DMS53 treated with DMSO at 0.1 percent for 48 hours (cell line): ENCODE measurements around the gene FRMD1.

Experiments
- DNase-seq: peaks from one replicate; lab custom pipeline; 2025; ENCODE audit not compliant: unreplicated experiment; lab: John Stamatoyannopoulos, UW

FRMD1 gene

GRCh38 chr6:168029459-168030217 is 49.4 kb downstream of the FRMD1 start:
- no peak for DNase-seq

GRCh38 chr6:168028181-168028580 is 50.8 kb downstream of the FRMD1 start:
- no peak for DNase-seq

- DNase-seq, result no peak
Measured at GRCh38 chr6:168027521-168027920, 51.5 kb downstream of the FRMD1 start.

GRCh38 chr6:168026925-168027324 is 52.1 kb downstream of the FRMD1 start:
- DNase-seq, result no peak

- DNase-seq, result no peak
Measured at GRCh38 chr6:168025831-168026710, 52.9 kb downstream of the FRMD1 start.

GRCh38 chr6:168024951-168025510 is 54.0 kb downstream of the FRMD1 start:
- DNase-seq, result no peak

GRCh38 chr6:168022488-168023321 is 56.3 kb downstream of the FRMD1 start:
- DNase-seq, result no peak

GRCh38 chr6:168021581-168021980 is 57.4 kb downstream of the FRMD1 start:
- no peak for DNase-seq

- DNase-seq, result no peak
Measured at GRCh38 chr6:168020242-168020641, 58.8 kb downstream of the FRMD1 start.

- DNase-seq, result no peak
Measured at GRCh38 chr6:168018664-168019063, 60.3 kb downstream of the FRMD1 start.

- no peak for DNase-seq
Measured at GRCh38 chr6:168017629-168018028, 61.4 kb downstream of the FRMD1 start.

- DNase-seq, result no peak
Measured at GRCh38 chr6:168016721-168017525, 62.1 kb downstream of the FRMD1 start.

GRCh38 chr6:168016176-168016620 is 62.8 kb downstream of the FRMD1 start:
- DNase-seq, result no peak

GRCh38 chr6:168015482-168016175 is 63.4 kb downstream of the FRMD1 start:
- no peak for DNase-seq

- no peak for DNase-seq
Measured at GRCh38 chr6:168015009-168015408, 64.0 kb downstream of the FRMD1 start.

- DNase-seq, result no peak
Measured at GRCh38 chr6:168014428-168014827, 64.6 kb downstream of the FRMD1 start.

- no peak for DNase-seq
Measured at GRCh38 chr6:168013250-168013915, 65.6 kb downstream of the FRMD1 start.

GRCh38 chr6:168012431-168013249 is 66.4 kb downstream of the FRMD1 start:
- DNase-seq, result no peak
